ENCODE data around the gene TMEM132C. TPM values are rescaled to one million over a fixed set of nuclear protein-coding genes. Genes with fewer than 3 reads are reported as not detected.

TMEM132C gene
- total RNA-seq, 1 donor from 2014 or later, result not detected

DNA sequence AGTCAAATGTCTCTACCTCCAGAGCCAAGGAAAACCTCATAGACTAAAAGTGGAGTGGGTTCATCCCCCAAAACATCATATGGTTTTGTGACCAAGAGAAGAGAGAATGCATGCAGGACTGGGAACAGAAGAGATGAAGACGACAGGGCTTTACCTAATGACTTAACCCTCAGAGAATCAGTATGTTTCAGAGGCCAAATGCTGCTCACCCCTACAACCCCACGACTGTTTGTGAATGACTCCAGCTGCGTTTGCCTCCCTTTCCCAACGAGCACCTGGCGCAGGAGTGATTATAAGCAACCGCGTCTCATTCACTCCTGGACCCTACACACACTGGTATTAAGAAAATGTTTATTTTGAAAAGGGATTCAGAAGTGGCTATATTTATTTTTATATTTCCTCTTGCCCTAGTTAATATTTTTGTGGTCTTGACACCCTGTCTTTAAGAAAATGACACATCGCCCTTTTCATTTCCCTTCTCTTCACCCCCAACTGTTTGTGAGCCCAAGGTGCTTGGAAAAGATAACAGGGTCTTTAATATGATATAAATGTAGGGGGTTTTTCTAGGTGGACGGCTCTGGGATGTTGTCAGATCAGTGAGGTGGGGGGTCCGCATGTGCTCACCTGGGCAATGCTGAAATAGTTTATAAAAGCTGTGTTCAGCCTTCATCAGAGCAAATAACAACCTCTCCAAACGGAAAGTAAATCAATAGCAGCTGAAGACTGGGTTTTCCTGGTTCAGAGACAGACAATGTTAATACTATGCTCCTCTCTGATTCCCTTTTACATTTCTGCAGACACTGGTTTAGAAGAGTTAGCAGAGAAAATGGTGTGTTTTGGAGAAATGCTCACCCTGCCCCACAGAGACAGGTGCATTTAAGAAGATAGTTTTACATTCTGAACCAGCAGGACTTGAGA, 479.1 kb downstream of the TMEM132C start:
- H3K9me3 Mint-ChIP-seq, result no peaks in the 10 kb centered on the region
- CTCF ChIA-PET, result no interaction called here
- ATAC-seq (ENCODE audit: low read depth) (no peak), DNase-seq (no peak)
- H3K4me1 Mint-ChIP-seq, result no peaks in the 10 kb centered on the region
- no peak overlapping the region for H3K4me3 Mint-ChIP-seq
- TF ChIP-seq, protein P1, sequence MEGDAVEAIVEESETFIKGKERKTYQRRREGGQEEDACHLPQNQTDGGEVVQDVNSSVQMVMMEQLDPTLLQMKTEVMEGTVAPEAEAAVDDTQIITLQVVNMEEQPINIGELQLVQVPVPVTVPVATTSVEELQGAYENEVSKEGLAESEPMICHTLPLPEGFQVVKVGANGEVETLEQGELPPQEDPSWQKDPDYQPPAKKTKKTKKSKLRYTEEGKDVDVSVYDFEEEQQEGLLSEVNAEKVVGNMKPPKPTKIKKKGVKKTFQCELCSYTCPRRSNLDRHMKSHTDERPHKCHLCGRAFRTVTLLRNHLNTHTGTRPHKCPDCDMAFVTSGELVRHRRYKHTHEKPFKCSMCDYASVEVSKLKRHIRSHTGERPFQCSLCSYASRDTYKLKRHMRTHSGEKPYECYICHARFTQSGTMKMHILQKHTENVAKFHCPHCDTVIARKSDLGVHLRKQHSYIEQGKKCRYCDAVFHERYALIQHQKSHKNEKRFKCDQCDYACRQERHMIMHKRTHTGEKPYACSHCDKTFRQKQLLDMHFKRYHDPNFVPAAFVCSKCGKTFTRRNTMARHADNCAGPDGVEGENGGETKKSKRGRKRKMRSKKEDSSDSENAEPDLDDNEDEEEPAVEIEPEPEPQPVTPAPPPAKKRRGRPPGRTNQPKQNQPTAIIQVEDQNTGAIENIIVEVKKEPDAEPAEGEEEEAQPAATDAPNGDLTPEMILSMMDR (IDR thresholded peaks at IDR 0.05), result no peak
- H3K36me3 Mint-ChIP-seq (ENCODE audit: low read depth), result no peaks in the 10 kb centered on the region
- no peak overlapping the region for H3K27ac Mint-ChIP-seq
- peaks cover 9% of the 10 kb centered on the region for H3K27me3 Mint-ChIP-seq
- POLR2A ChIA-PET, result no interaction called here
- intact Hi-C loops (cut with micrococcal nuclease), result no loop called here

DNA sequence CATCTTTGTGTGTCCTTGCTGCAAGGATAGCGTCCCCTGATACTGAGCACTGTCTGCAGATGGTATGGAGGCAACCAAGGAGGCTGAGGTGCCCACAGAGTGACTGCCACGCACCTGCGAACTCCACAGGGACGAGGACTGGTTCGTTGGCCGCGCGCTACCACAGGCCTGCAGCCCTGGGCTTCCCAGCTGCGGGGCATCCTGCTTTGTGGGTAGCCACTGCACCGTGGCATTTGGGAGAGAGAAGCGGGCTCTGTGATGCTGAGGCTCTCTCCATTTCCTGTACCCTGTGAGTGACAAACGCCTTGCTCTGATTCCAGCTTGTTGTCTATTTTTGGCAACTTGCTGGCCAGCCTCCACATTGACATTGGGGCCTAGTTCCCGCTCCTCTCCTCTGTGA, 480.5 kb downstream of the TMEM132C start:
- ChIA-PET POLR2A (no interaction called here), CTCF (no interaction called here)
- intact Hi-C loops (cut with micrococcal nuclease), result no loop called here
- DNase-seq, result no peak
- no peak for ATAC-seq (ENCODE audit: low read depth)
- Mint-ChIP-seq H3K4me3 (no peak overlapping the region), H3K4me1 (no peaks in the 10 kb centered on the region), H3K36me3 (ENCODE audit: low read depth) (no peaks in the 10 kb centered on the region), H3K27ac (no peak overlapping the region), H3K9me3 (no peaks in the 10 kb centered on the region), H3K27me3 (peaks cover 5% of the 10 kb centered on the region)
- TF ChIP-seq, protein P1 (IDR thresholded peaks at IDR 0.05), result no peak

DNA sequence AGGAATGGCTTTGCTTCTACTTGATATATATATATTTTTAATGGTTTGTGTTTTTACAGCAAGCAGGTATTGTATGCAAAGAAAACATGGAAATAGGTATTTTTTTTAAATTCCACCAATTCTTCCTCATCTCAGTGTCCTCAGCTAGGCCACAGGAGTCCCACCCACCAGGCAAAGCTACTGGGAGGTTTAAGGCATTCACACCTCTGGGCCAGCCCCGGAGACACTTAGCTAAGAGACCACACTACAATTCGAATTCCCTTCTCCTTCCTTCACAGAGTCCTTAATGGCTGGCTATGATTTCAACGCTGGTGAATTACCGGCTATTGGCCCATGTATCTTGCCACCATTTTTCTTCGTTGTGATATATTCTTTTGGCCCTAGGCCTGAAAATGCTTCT, 485.4 kb downstream of the TMEM132C start:
- intact Hi-C loops (cut with micrococcal nuclease), result no loop called here
- H3K27me3 Mint-ChIP-seq, result no peaks in the 10 kb centered on the region
- ChIA-PET POLR2A (no interaction called here), CTCF (no interaction called here)
- no peak overlapping the region for H3K4me3 Mint-ChIP-seq
- TF ChIP-seq, protein P1 (IDR thresholded peaks at IDR 0.05), result no peak
- no peak for DNase-seq
- no peak for ATAC-seq (ENCODE audit: low read depth)
- no peak overlapping the region for H3K27ac Mint-ChIP-seq
- no peaks in the 10 kb centered on the region for H3K4me1 Mint-ChIP-seq
- H3K36me3 Mint-ChIP-seq (ENCODE audit: low read depth), result no peaks in the 10 kb centered on the region
- no peaks in the 10 kb centered on the region for H3K9me3 Mint-ChIP-seq

DNA sequence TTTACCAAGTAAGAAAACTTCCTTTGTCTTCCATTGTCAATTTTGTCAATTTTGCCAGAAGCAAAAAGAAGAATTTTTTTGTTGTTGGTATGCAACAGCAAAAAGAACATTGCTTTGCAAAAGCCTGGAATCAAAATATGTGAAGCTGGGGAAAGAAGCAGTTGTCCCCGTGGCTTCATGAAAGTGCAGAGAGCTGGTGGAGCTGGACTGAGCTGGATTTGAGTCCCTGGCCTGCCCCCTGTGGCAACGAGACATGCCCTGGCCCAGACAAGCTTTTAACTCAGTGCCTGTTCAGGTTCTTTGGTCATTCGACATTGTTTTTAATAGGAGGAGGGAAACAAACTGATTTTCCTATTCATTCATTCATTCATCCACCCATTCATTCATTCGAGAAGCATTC, 486.5 kb downstream of the TMEM132C start:
- no peak for DNase-seq
- ChIA-PET POLR2A (no interaction called here), CTCF (no interaction called here)
- H3K4me1 Mint-ChIP-seq, result no peaks in the 10 kb centered on the region
- intact Hi-C loops (cut with micrococcal nuclease), result no loop called here
- no peak overlapping the region for H3K4me3 Mint-ChIP-seq
- TF ChIP-seq, protein P1 (IDR thresholded peaks at IDR 0.05), result no peak
- no peaks in the 10 kb centered on the region for H3K36me3 Mint-ChIP-seq (ENCODE audit: low read depth)
- no peak for ATAC-seq (ENCODE audit: low read depth)
- no peaks in the 10 kb centered on the region for H3K27me3 Mint-ChIP-seq
- no peak overlapping the region for H3K27ac Mint-ChIP-seq
- H3K9me3 Mint-ChIP-seq, result no peaks in the 10 kb centered on the region

DNA sequence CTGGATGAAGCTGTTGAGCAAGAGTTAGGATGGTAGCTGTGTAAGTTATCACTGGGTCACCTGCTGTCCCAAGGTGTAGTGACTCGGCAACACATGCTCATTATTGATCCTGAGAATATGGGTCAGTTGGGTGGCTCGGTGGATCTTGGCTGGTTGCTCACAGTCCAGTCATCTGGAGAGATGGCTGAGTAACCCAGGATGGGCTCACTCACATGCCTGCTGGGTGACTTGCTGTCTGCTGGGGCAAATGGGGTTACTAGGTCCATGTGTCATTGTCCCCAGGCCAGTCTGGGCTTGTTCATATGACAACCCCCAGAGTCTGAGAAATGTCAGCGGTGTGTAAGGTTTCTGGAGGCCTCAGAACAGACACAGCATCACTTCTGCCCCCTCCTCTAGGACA, 487.3 kb downstream of the TMEM132C start:
- Mint-ChIP-seq H3K9me3 (no peaks in the 10 kb centered on the region), H3K4me1 (no peaks in the 10 kb centered on the region), H3K4me3 (no peak overlapping the region), H3K27me3 (no peaks in the 10 kb centered on the region), H3K36me3 (ENCODE audit: low read depth) (no peaks in the 10 kb centered on the region), H3K27ac (no peak overlapping the region)
- ATAC-seq (ENCODE audit: low read depth) (no peak), DNase-seq (no peak)
- TF ChIP-seq, protein P1 (IDR thresholded peaks at IDR 0.05), result no peak
- CTCF ChIA-PET, result no interaction called here
- POLR2A ChIA-PET, result no interaction called here
- intact Hi-C loops (cut with micrococcal nuclease), result no loop called here

Measured in activated B cell treated with CpG ODN at 0.5 μM for 24 hours (primary cell).